Measurements from ENCODE around the gene ZNF488.
A peak's percentile ranks its signal among the peaks of the same experiment; 100 is the strongest.

Gene ZNF488

DNA sequence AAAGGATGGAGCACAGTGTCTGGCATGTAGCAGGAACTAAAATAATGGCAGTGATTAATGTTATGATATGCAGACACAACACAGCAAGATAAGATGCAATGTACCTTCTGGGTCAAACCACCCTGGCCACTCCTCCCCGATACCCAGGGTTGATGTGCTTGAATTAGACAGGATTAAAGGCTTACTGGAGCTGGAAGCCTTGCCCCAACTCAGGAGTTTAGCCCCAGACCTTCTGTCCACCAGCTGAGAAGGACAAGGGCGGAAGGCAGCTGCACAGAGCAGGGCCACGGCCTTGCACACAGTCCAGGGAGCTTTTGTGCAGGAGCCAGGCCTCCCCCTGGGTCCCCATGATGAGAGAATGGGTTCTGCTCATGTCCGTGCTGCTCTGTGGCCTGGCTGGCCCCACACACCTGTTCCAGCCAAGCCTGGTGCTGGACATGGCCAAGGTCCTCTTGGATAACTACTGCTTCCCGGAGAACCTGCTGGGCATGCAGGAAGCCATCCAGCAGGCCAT is 35.9 kb downstream of the ZNF488 start, which contains the start of gene RBP3:
Gene RBP3, plus strand, starts transcription at position 226 of the 514 bp plus-strand sequence. Its CDS starts 122 bp downstream, at position 348.
- no peak for DNase-seq

GRCh38 chr10:47347303-47347675 is 36.8 kb downstream of the ZNF488 start:
- no peak for DNase-seq

DNA sequence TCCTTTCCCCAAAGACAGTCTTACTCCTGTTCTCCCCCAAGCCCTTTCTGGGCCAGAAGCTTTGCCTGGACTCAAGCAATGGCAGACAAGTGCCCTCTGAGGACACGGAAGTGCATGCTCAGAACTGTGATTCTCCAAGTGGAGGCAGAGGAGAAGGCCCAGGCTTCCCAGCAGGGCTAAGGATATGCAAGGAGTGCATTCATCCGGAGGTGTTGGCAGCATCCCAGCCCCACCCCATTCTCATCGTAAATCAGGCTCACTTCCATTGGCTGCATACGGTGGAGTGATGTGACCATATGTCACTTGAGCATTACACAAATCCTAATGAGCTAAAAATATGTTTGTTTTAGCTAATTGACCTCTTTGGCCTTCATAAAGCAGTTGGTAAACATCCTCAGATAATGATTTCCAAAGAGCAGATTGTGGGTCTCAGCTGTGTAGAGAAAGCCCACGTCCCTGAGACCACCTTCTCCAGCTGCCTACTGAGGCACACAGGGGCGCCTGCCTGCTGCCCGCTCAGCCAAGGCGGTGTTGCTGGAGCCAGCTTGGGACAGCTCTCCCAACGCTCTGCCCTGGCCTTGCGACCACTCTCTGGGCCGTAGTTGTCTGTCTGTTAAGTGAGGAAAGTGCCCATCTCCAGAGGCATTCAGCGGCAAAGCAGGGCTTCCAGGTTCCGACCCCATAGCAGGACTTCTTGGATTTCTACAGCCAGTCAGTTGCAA is 37.4 kb downstream of the ZNF488 start:
- DNase-seq: no peak

- DNase-seq: no peak
Observed at GRCh38 chr10:47344996-47345870, 38.9 kb downstream of the ZNF488 start.

DNA sequence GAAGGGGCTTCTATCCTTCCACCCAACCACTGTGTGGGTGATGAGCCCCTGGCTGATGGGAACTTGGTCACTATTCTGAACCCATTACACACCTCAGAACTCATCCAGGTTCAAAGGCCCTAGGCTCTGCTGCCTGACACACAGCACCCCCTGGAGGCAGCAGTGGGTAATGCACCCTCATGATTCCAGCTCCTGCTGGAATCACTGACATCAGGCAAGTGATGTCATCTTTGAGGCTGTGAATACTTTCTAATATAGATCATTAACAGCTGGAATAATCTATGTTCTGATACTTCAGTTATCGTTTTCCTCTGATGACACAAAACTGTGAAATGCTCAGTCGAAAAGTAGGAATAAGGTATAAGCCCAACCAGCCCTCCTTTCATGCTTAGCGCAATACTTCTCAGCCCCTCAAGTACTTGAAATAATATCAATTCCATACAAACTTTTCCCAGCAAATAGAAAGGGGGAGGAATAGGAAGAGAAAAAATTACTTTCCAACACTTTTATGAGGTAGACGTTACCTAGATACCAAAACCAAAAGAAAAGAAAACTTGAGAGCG is 43.4 kb downstream of the ZNF488 start:
- peak; percentile 46 for DNase-seq

- no peak for DNase-seq
Observed at GRCh38 chr10:47339759-47340607, 44.1 kb downstream of the ZNF488 start.

DNA sequence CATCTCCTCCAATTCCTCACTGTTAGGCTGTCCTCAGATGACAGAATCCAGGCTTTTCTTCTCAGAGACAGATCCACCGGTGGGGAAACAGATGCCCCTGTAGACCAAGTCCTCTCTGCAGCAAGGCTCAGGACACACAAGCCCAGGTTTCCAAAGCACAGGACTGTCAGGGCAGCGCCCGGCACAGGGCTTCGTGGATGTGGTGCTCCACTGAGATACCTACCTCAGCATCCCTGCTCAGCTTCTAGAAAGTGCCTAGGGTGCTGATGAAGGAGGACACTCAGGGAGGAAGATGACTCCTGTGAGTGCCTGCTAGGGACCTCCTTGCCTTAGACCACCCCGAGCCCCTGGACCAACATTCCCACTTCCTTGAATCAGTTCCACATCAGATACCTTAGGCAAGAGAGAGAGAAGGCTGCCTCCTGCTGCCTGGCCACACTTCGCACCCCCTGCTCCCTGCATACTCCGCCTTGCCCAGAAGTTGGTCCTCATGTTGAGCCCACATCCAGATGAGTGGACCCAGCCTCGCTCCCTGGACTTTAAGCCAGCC is 44.8 kb downstream of the ZNF488 start:
- no peak for DNase-seq

DNA sequence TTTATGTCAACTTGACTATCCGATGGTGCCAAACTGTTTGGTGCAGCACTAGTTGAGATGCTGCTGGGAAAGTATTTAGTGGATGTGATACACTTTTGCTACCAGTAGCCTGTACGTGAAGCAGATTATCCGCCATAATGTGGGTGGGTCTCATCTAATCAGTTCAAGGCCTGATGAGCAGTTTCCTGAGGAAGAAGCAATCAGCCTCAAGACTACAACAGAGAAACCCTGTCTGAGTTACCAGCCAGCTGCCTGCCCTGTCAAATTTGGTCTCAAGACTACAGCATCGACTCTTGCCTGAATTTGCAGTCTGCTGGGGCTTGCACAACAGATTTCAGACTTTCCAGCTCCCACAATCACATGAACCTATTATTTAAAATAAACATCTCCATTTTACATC is 46.8 kb downstream of the ZNF488 start:
- DNase-seq: no peak

DNA sequence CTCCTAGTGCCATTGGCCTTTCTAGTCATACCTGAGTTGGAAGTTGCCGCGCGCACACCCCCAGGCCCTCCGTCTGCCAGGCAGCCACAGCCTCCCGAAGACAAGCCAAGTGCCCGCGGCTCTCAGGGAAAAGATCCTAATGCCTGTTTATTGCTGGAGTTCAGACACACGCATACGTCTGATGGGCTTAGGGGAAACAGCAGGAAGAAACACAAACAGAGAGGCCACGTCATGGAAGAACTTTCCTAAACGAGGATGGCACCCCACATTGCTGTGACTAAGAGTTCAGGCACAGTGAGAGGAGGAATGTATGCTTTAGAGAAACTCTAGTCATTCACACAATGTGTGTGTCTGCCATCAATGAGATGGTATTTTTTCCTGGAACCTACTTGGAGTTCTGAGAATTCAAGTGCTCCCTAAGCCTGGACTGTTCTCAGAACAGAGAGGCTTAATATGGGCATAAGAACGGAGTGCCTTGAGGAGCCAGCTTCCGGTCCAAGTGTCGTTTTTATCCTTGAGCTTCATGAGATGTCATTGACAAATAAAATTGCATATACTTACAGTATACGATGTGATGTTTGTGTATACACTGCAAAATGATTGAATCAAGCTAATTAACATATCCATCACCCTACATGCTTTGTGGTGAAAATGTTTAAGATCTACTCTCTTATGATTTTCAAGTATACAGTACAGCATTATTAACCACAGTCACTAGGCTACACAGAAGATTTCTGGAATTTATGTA is 47.5 kb downstream of the ZNF488 start:
- DNase-seq: peak; percentile 4

GRCh38 chr10:47335906-47336305 is 48.2 kb downstream of the ZNF488 start:
- no peak for DNase-seq

- DNase-seq: no peak
Observed at GRCh38 chr10:47334466-47335295, 49.4 kb downstream of the ZNF488 start.

DNA sequence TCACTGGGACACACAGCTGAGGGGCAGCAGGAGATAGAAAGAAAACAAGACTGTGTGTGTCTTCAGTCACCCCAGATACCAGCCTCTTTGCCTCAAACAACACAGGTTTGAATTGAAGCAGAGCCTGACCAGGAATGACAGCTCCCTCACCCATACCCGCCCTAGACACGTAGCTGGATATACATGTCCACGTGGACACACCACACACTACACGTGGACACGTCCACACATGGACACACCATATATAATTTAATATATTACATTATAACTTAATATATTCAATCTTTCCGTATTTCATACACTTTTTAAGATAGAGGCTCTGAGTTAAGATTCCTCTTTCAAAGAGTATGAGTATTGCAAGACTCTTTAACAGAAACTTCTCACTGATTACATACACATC is 50.6 kb downstream of the ZNF488 start:
- no peak for DNase-seq

- DNase-seq: no peak
Observed at GRCh38 chr10:47332946-47333345, 51.1 kb downstream of the ZNF488 start.

GRCh38 chr10:47332371-47332770 is 51.7 kb downstream of the ZNF488 start:
- no peak for DNase-seq

- no peak for DNase-seq
Observed at GRCh38 chr10:47331954-47332353, 52.1 kb downstream of the ZNF488 start.

- DNase-seq: no peak
Observed at GRCh38 chr10:47331491-47331890, 52.6 kb downstream of the ZNF488 start.

GRCh38 chr10:47330804-47331203 is 53.3 kb downstream of the ZNF488 start:
- no peak for DNase-seq

DNA sequence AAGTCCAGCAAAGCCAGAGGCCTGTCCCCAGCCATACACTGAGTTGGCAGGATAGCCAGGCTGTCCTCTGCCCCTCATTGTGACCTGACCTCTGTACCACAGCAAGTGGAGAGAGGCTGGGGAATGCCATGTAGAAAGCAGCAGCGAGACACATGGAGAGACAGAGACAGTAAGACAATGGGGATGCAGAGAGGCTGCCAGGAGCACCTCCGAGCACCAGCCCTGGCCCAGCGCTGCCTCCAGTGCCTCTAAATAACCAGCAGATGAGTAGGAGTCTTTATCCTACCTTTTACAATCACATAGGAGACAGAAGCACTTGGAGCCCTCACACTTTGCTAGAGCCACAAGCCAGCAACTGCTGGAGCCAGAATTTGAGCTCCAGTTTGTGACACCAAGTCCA is 53.7 kb downstream of the ZNF488 start:
- DNase-seq: no peak

GRCh38 chr10:47329855-47330254 is 54.2 kb downstream of the ZNF488 start:
- no peak for DNase-seq

DNA sequence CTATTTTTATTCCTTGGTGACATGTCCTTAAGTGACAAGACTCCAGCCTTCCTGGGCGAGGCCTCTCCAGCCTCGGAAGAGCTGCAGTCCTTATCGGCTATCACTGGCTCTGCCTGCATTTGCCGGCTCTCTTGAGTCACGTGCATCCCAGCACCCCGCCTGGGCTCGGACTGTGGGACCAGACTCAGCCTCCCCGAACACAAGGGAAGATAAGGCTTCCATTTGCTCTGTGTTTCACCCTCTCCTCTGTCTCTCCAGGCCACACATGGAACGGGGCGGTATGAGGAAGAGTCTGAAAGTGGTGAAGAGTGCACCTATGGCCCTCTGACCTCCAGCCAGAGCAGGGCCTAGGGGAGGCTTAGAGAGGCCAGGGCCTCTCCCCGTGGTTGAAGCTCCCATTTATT is 57.2 kb downstream of the ZNF488 start:
- no peak for DNase-seq

Data from fibroblast of upper back skin (primary cell).